ENCODE results near the gene TENT5C. TPM values are rescaled to one million over a fixed set of nuclear protein-coding genes. Genes with fewer than 3 reads are reported as not detected.

Gene TENT5C
- total RNA-seq, 1 donor from 2014 or later: 5.2 TPM

- Mint-ChIP-seq H3K27me3 (ENCODE audit: insufficient read depth) (peaks cover 12% of the 10 kb centered on the region), H3K9me3 (no peaks in the 10 kb centered on the region), H3K36me3 (ENCODE audit: low read depth) (no peaks in the 10 kb centered on the region), H3K27ac (no peak overlapping the region), H3K4me3 (no peak overlapping the region), H3K4me1 (ENCODE audit: low read depth) (peaks cover 5% of the 10 kb centered on the region)
- DNase-seq (ENCODE audit: low spot score): no peak
- intact Hi-C loops (cut with micrococcal nuclease): no loop called here
These were observed 39.9 kb upstream of the TENT5C start for GRCh38 chr1:117565745-117566455.

GRCh38 chr1:117566556-117566955 is 39.3 kb upstream of the TENT5C start:
- H3K9me3 Mint-ChIP-seq: no peaks in the 10 kb centered on the region
- intact Hi-C loops (cut with micrococcal nuclease): no loop called here
- peaks cover 12% of the 10 kb centered on the region for H3K27me3 Mint-ChIP-seq (ENCODE audit: insufficient read depth)
- no peaks in the 10 kb centered on the region for H3K36me3 Mint-ChIP-seq (ENCODE audit: low read depth)
- H3K4me1 Mint-ChIP-seq (ENCODE audit: low read depth): peaks cover 8% of the 10 kb centered on the region
- H3K4me3 Mint-ChIP-seq: no peak overlapping the region
- H3K27ac Mint-ChIP-seq: no peak overlapping the region
- no peak for DNase-seq (ENCODE audit: low spot score)

- H3K4me3 Mint-ChIP-seq: no peak overlapping the region
- no peak for DNase-seq (ENCODE audit: low spot score)
These were observed 38.4 kb upstream of the TENT5C start for GRCh38 chr1:117567435-117567834.

GRCh38 chr1:117567976-117568375 is 37.9 kb upstream of the TENT5C start:
- intact Hi-C loops (cut with micrococcal nuclease): no loop called here
- H3K36me3 Mint-ChIP-seq (ENCODE audit: low read depth): no peaks in the 10 kb centered on the region
- no peak for DNase-seq (ENCODE audit: low spot score)
- H3K27ac Mint-ChIP-seq: no peak overlapping the region
- H3K27me3 Mint-ChIP-seq (ENCODE audit: insufficient read depth): peaks cover 12% of the 10 kb centered on the region
- no peak overlapping the region for H3K4me3 Mint-ChIP-seq
- no peaks in the 10 kb centered on the region for H3K9me3 Mint-ChIP-seq
- H3K4me1 Mint-ChIP-seq (ENCODE audit: low read depth): peaks cover 21% of the 10 kb centered on the region

More at GRCh38 chr1:117567435-117567834, 38.4 kb upstream of the TENT5C start:
- no peaks in the 10 kb centered on the region for H3K36me3 Mint-ChIP-seq (ENCODE audit: low read depth)
- H3K27ac Mint-ChIP-seq: no peak overlapping the region
- intact Hi-C loops (cut with micrococcal nuclease): no loop called here
- peaks cover 16% of the 10 kb centered on the region for H3K4me1 Mint-ChIP-seq (ENCODE audit: low read depth)
- peaks cover 12% of the 10 kb centered on the region for H3K27me3 Mint-ChIP-seq (ENCODE audit: insufficient read depth)
- H3K9me3 Mint-ChIP-seq: no peaks in the 10 kb centered on the region

- Mint-ChIP-seq H3K36me3 (ENCODE audit: low read depth) (no peaks in the 10 kb centered on the region), H3K4me1 (ENCODE audit: low read depth) (peaks cover 27% of the 10 kb centered on the region), H3K4me3 (no peak overlapping the region), H3K27me3 (ENCODE audit: insufficient read depth) (peaks cover 12% of the 10 kb centered on the region), H3K9me3 (no peaks in the 10 kb centered on the region), H3K27ac (no peak overlapping the region)
- intact Hi-C loops (cut with micrococcal nuclease): no loop called here
- DNase-seq (ENCODE audit: low spot score): no peak
These were observed 36.8 kb upstream of the TENT5C start for GRCh38 chr1:117568999-117569398.

GRCh38 chr1:117569856-117570255 is 36.0 kb upstream of the TENT5C start:
- Mint-ChIP-seq H3K4me3 (no peak overlapping the region), H3K27ac (no peak overlapping the region), H3K27me3 (ENCODE audit: insufficient read depth) (peaks cover 9% of the 10 kb centered on the region), H3K4me1 (ENCODE audit: low read depth) (peaks cover 23% of the 10 kb centered on the region), H3K36me3 (ENCODE audit: low read depth) (no peaks in the 10 kb centered on the region), H3K9me3 (no peaks in the 10 kb centered on the region)
- DNase-seq (ENCODE audit: low spot score): no peak
- intact Hi-C loops (cut with micrococcal nuclease): no loop called here

- H3K4me3 Mint-ChIP-seq: no peak overlapping the region
- no peak for DNase-seq (ENCODE audit: low spot score)
- H3K4me1 Mint-ChIP-seq (ENCODE audit: low read depth): peaks cover 22% of the 10 kb centered on the region
- H3K27me3 Mint-ChIP-seq (ENCODE audit: insufficient read depth): peaks cover 2% of the 10 kb centered on the region
- H3K36me3 Mint-ChIP-seq (ENCODE audit: low read depth): no peaks in the 10 kb centered on the region
- intact Hi-C loops (cut with micrococcal nuclease): no loop called here
- no peaks in the 10 kb centered on the region for H3K9me3 Mint-ChIP-seq
- no peak overlapping the region for H3K27ac Mint-ChIP-seq
These were observed 34.8 kb upstream of the TENT5C start for GRCh38 chr1:117570988-117571409.

- Mint-ChIP-seq H3K9me3 (no peaks in the 10 kb centered on the region), H3K4me3 (no peak overlapping the region), H3K36me3 (ENCODE audit: low read depth) (no peaks in the 10 kb centered on the region), H3K27me3 (ENCODE audit: insufficient read depth) (peaks cover 2% of the 10 kb centered on the region), H3K4me1 (ENCODE audit: low read depth) (peaks cover 22% of the 10 kb centered on the region), H3K27ac (peak overlapping the region; percentile 5)
- intact Hi-C loops (cut with micrococcal nuclease): no loop called here
- DNase-seq (ENCODE audit: low spot score): no peak
These were observed 34.4 kb upstream of the TENT5C start for GRCh38 chr1:117571496-117571895.

GRCh38 chr1:117572546-117572945 is 33.3 kb upstream of the TENT5C start:
- H3K36me3 Mint-ChIP-seq (ENCODE audit: low read depth): no peaks in the 10 kb centered on the region
- DNase-seq (ENCODE audit: low spot score): peak; percentile 7
- intact Hi-C loops (cut with micrococcal nuclease): no loop called here
- H3K4me1 Mint-ChIP-seq (ENCODE audit: low read depth): peaks cover 22% of the 10 kb centered on the region
- H3K4me3 Mint-ChIP-seq: no peak overlapping the region
- no peak overlapping the region for H3K27ac Mint-ChIP-seq
- H3K9me3 Mint-ChIP-seq: no peaks in the 10 kb centered on the region
- peaks cover 2% of the 10 kb centered on the region for H3K27me3 Mint-ChIP-seq (ENCODE audit: insufficient read depth)

GRCh38 chr1:117573386-117574023 is 32.3 kb upstream of the TENT5C start:
- no peaks in the 10 kb centered on the region for H3K9me3 Mint-ChIP-seq
- intact Hi-C loops (cut with micrococcal nuclease): no loop called here
- H3K36me3 Mint-ChIP-seq (ENCODE audit: low read depth): no peaks in the 10 kb centered on the region
- H3K4me3 Mint-ChIP-seq: no peak overlapping the region
- DNase-seq (ENCODE audit: low spot score): no peak
- H3K4me1 Mint-ChIP-seq (ENCODE audit: low read depth): peaks cover 22% of the 10 kb centered on the region
- no peak overlapping the region for H3K27ac Mint-ChIP-seq
- H3K27me3 Mint-ChIP-seq (ENCODE audit: insufficient read depth): peaks cover 7% of the 10 kb centered on the region

- peaks cover 22% of the 10 kb centered on the region for H3K4me1 Mint-ChIP-seq (ENCODE audit: low read depth)
- intact Hi-C loops (cut with micrococcal nuclease): no loop called here
- no peaks in the 10 kb centered on the region for H3K36me3 Mint-ChIP-seq (ENCODE audit: low read depth)
- H3K27me3 Mint-ChIP-seq (ENCODE audit: insufficient read depth): peaks cover 7% of the 10 kb centered on the region
- no peak for DNase-seq (ENCODE audit: low spot score)
- H3K9me3 Mint-ChIP-seq: no peaks in the 10 kb centered on the region
- no peak overlapping the region for H3K27ac Mint-ChIP-seq
- no peak overlapping the region for H3K4me3 Mint-ChIP-seq
These were observed 31.6 kb upstream of the TENT5C start for GRCh38 chr1:117574161-117574835.

- Mint-ChIP-seq H3K27me3 (ENCODE audit: insufficient read depth) (peaks cover 6% of the 10 kb centered on the region), H3K36me3 (ENCODE audit: low read depth) (no peaks in the 10 kb centered on the region), H3K4me1 (ENCODE audit: low read depth) (peaks cover 22% of the 10 kb centered on the region), H3K9me3 (no peaks in the 10 kb centered on the region), H3K4me3 (no peak overlapping the region), H3K27ac (peak overlapping the region; percentile 1)
- intact Hi-C loops (cut with micrococcal nuclease): no loop called here
- no peak for DNase-seq (ENCODE audit: low spot score)
These were observed 30.1 kb upstream of the TENT5C start for GRCh38 chr1:117575586-117576225.

GRCh38 chr1:117576236-117576635 is 29.6 kb upstream of the TENT5C start:
- Mint-ChIP-seq H3K27me3 (ENCODE audit: insufficient read depth) (peaks cover 6% of the 10 kb centered on the region), H3K4me1 (ENCODE audit: low read depth) (peaks cover 22% of the 10 kb centered on the region), H3K27ac (no peak overlapping the region), H3K36me3 (ENCODE audit: low read depth) (no peaks in the 10 kb centered on the region), H3K9me3 (no peaks in the 10 kb centered on the region), H3K4me3 (no peak overlapping the region)
- intact Hi-C loops (cut with micrococcal nuclease): no loop called here
- DNase-seq (ENCODE audit: low spot score): no peak
